Cardiac ventricle fibroblast (primary cell): Measurements from ENCODE around the gene ILKAP. TPM values are rescaled to one million over a fixed set of nuclear protein-coding genes. Genes with fewer than 3 reads are reported as not detected.

ENCODE experiments used
- total RNA-seq: library from RNA; depleted of rRNA; stranded (reverse); fragments of >200 nt; gene quantifications from 2 replicates; pipeline ENCODE4 v1.2.3, GENCODE V29; 2015

Gene ILKAP, protein sequence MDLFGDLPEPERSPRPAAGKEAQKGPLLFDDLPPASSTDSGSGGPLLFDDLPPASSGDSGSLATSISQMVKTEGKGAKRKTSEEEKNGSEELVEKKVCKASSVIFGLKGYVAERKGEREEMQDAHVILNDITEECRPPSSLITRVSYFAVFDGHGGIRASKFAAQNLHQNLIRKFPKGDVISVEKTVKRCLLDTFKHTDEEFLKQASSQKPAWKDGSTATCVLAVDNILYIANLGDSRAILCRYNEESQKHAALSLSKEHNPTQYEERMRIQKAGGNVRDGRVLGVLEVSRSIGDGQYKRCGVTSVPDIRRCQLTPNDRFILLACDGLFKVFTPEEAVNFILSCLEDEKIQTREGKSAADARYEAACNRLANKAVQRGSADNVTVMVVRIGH
- 15.5 and 16.0 TPM in 2 replicates for total RNA-seq

GRCh38 chr2:238203094-238203972 lies at the start of gene ILKAP:
ILKAP (minus strand) TSS chr2:238203695; CDS start chr2:238203553, 142 bp downstream.

GRCh38 chr2:238239863-238240756 lies 36.6 kb upstream of the ILKAP start, which contains the start of gene HES6:
HES6 (minus strand) TSS chr2:238240038; CDS start chr2:238239905, 133 bp downstream.

DNA sequence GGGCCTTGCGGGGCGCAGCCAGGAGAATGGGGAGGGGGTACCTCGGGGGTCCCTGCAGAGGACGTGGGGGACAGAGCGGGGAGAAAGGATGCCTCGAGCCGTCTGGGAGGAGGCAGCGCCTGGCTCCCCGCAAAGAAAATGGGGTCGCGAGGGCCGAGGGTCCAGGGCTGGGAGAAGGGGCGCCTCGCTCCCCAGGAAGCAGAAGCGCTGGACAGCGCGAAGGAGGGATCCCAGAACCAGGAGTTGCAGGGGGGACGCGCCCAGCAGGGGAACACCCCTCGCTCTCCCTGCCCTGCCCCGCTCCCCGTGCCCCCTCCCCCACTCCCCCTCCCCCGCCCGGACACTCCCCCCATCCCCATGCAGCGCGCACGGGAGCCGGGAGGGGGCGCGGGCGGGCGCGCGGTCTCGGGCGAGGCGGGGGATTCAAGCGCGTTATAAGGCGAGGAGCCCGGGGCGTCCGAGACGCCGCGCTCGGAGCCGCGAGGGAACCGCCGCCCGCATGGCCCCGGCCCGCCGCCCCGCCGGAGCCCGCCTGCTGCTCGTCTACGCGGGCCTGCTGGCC lies 44.9 kb downstream of the ILKAP start, which contains the start of gene ERFE:
Gene ERFE, plus strand, starts transcription at position 462 of the 562 bp plus-strand sequence. Its CDS starts 38 bp downstream, at position 500.

DNA sequence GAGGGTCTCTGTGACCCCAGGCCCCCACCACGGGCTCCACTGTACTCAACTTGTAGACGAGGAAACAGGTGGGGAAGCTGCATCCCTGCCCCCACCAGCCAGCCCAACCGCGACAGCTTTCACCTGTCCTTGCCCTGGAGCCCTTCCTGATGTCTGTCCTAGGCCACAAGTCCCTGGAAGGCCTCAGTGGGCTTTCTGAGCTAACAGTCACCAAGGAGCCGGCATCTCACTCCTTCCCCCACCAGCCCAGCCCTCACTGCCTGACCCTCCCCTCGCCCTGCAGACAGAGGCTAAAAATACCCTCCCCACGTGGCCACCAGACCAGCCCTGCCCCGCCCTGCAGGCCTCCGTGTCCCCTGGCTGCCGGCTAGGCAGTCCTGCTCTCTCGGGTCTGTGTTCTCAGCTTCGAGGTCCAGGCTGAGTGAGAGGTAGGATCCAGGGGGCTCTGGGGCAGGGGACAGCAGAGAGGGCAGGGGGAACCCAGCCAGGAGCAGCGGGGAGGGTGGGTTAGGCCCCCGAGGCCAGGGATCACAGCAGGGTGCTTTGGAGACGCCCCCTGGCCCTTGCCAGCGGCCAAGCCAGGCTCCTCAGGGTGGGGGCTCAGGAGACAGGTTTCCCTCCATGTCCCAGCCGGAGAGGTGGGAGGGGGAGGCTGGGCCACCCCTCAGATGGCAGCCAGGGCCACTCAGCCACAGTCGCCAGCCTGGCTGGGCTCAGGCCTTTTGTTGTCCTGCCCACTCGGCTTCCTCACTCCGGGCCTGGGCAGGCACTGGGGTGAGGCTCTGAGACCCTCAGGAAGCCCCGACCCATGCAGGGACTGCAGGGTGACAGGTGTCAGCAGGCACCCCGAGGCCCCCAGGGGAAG lies 64.9 kb downstream of the ILKAP start, which contains the start of gene KLHL30:
Gene KLHL30, plus strand, starts transcription at position 338 of the 865 bp plus-strand sequence. CDS start 2,087 bp downstream, outside the sequence.

Other genes with a start within 250 kb of the ILKAP start
- gene UBE2F, start 236.7 kb downstream of the ILKAP start, total RNA-seq: 46.4 and 62.2 TPM in 2 replicates
- 11.0 and 14.9 TPM in 2 replicates for gene SCLY, start 142.7 kb downstream of the ILKAP start, total RNA-seq
- 1.5 and 2.0 TPM in 2 replicates for gene ESPNL, start 103.4 kb downstream of the ILKAP start, total RNA-seq
- 0.06 TPM in 1 of 2 replicates, not detected in the other for gene KLHL30, start 65.0 kb downstream of the ILKAP start, total RNA-seq
- gene ERFE, start 44.7 kb downstream of the ILKAP start, total RNA-seq: 3.9 and 9.2 TPM in 2 replicates
- 0.44 and 1.6 TPM in 2 replicates for gene HES6, start 36.3 kb upstream of the ILKAP start, total RNA-seq
- 4.5 and 4.6 TPM in 2 replicates for gene PER2, start 84.9 kb upstream of the ILKAP start, total RNA-seq
- gene TRAF3IP1, start 116.8 kb upstream of the ILKAP start, total RNA-seq: 4.8 and 8.7 TPM in 2 replicates
- 9.2 and 17.8 TPM in 2 replicates for gene ASB1, start 223.2 kb upstream of the ILKAP start, total RNA-seq